K562 treated with DMSO at 1 percent for 12 hours (cell line): ENCODE results near the gene BRI3. TPM values are rescaled to one million over a fixed set of nuclear protein-coding genes. Genes with fewer than 3 reads are reported as not detected.

Experiments used
- total RNA-seq: library from RNA; unstranded; fragments of 300-600 nt; gene quantifications from 2 replicates; pipeline ENCODE4 v1.2.3, GENCODE V29; 2022; ENCODE audit not compliant: insufficient read depth

BRI3 gene
- total RNA-seq = 191 and 203 TPM in 2 replicates

GRCh38 chr7:98280791-98281756 lies at the start of gene BRI3:
TSS of gene BRI3 (plus strand) at chr7:98281686. CDS start at chr7:98281796, 110 bp downstream.

GRCh38 chr7:98251601-98252424 lies 29.7 kb upstream of the BRI3 start, which contains the start of gene TECPR1:
TSS of gene TECPR1 (minus strand) at chr7:98252232. CDS start at chr7:98246146, 6,086 bp downstream.

Other genes starting within 250 kb of the BRI3 start
- 2.6 and 14.7 TPM in 2 replicates for gene LMTK2, start 174.8 kb upstream of the BRI3 start, total RNA-seq
- gene BHLHA15, start 70.2 kb upstream of the BRI3 start, total RNA-seq = 1.6 and 4.3 TPM in 2 replicates
- 6.8 and 29.4 TPM in 2 replicates for gene TECPR1, start 29.5 kb upstream of the BRI3 start, total RNA-seq
- 11.5 and 19.5 TPM in 2 replicates for gene BAIAP2L1, start 119.4 kb downstream of the BRI3 start, total RNA-seq